HL-60 (cell line): ENCODE results near the gene MFAP5.

ENCODE experiments used
- DNase-seq, 2 experiments: peaks; one replicate each; pipeline ENCODE4 v3.0.0-alpha.2; 2010 to 2020; ENCODE audit warnings: low read depth in 1 of 2, low spot score in 1 of 2
- H3K27ac ChIP-seq: fragments of 250-450 bp; sonication (Bioruptor Pico); replicated peaks from 2 replicates; pipeline ENCODE4 v1.5.1; 2020; ENCODE audit warnings: mild to moderate bottlenecking, moderate library complexity
- H3K27me3 ChIP-seq: fragments of 250-450 bp; sonication (Bioruptor Pico); 2 replicates; pipeline ENCODE4 v1.5.1; 2021; ENCODE audit warnings: mild to moderate bottlenecking, moderate library complexity; ENCODE audit not compliant: insufficient read depth, poor library complexity, severe bottlenecking
- H3K4me3 ChIP-seq: replicated peaks from 2 replicates; pipeline ENCODE4 v1.5.1; 2011; ENCODE audit warnings: mild to moderate bottlenecking, control low read depth, low read length; ENCODE audit not compliant: insufficient read depth
- CTCF ChIP-seq: IDR thresholded peaks from one replicate; pipeline ENCODE4 v1.5.1; 2011; ENCODE audit warnings: low read length, control low read depth, inconsistent platforms; ENCODE audit not compliant: insufficient read depth
- GABPA ChIP-seq: IDR thresholded peaks from 2 replicates; pipeline ENCODE4 v1.6.1; 2012; ENCODE audit warnings: low read depth
- POLR2AphosphoS5 ChIP-seq: IDR thresholded peaks from 2 replicates; pipeline ENCODE4 v1.6.1; 2012; ENCODE audit warnings: low read depth
- REST ChIP-seq: IDR thresholded peaks from 2 replicates; pipeline ENCODE4 v1.6.1; 2012; ENCODE audit warnings: low read depth; ENCODE audit not compliant: insufficient replicate concordance
- SPI1 ChIP-seq: IDR thresholded peaks from 2 replicates; pipeline ENCODE4 v1.6.1; 2012; ENCODE audit warnings: low read depth, mild to moderate bottlenecking, borderline replicate concordance

The MFAP5 gene

GRCh38 chr12:8638951-8639350, 23.7 kb downstream of the MFAP5 start:
- TF ChIP-seq REST (no peak), POLR2AphosphoS5 (no peak), GABPA (no peak), SPI1 (no peak), CTCF (no peak)
- H3K27ac ChIP-seq: no peak overlapping the region

GRCh38 chr12:8637666-8638065, 25.0 kb downstream of the MFAP5 start:
- no peaks in the 10 kb centered on the region for H3K27me3 ChIP-seq
- no peak overlapping the region for H3K27ac ChIP-seq
- no peak for DNase-seq
- no peak overlapping the region for H3K4me3 ChIP-seq
- TF ChIP-seq REST (no peak), GABPA (no peak), SPI1 (no peak), CTCF (no peak), POLR2AphosphoS5 (no peak)

More at GRCh38 chr12:8638951-8639350, 23.7 kb downstream of the MFAP5 start:
- H3K27me3 ChIP-seq: no peaks in the 10 kb centered on the region
- no peak overlapping the region for H3K4me3 ChIP-seq
- no peak for DNase-seq

GRCh38 chr12:8637244-8637643, 25.4 kb downstream of the MFAP5 start:
- TF ChIP-seq GABPA: no peak
- TF ChIP-seq REST: no peak
- no peak for TF ChIP-seq CTCF
- no peak for TF ChIP-seq SPI1
- no peak for TF ChIP-seq POLR2AphosphoS5
- Histone ChIP-seq H3K27me3 (no peaks in the 10 kb centered on the region), H3K27ac (no peak overlapping the region), H3K4me3 (no peak overlapping the region)
- no peak for DNase-seq
